Endometrium (tissue), 2 donors: Measurements from ENCODE around the gene GPC4.

ENCODE experiments used
- FAIRE-seq: peaks from 2 replicates; lab custom pipeline; 2012; peaks lifted over from hg19 to GRCh38; lab: Jason Lieb, UNC
- donor health status: control.
- donor health status: control.

The GPC4 gene

DNA sequence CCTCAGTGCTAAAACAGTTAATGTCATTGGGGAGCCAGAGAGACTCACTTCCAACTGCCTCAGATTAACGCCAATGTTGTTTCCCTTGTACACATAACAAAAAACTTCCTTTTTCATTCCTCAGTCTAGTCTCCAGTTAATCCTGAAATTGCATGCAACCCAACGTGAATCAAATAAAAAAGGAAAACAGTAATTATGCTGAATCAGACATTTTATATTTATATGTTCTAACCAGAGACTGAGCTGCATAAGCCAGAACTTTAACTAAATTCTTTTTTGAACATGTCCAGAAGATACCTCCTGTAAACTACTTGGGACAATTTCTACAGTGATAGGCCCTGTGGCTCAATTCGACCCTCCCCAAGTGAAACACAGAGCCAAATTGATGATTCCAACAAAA, 4.7 kb downstream of the GPC4 start:
- no peak for FAIRE-seq

DNA sequence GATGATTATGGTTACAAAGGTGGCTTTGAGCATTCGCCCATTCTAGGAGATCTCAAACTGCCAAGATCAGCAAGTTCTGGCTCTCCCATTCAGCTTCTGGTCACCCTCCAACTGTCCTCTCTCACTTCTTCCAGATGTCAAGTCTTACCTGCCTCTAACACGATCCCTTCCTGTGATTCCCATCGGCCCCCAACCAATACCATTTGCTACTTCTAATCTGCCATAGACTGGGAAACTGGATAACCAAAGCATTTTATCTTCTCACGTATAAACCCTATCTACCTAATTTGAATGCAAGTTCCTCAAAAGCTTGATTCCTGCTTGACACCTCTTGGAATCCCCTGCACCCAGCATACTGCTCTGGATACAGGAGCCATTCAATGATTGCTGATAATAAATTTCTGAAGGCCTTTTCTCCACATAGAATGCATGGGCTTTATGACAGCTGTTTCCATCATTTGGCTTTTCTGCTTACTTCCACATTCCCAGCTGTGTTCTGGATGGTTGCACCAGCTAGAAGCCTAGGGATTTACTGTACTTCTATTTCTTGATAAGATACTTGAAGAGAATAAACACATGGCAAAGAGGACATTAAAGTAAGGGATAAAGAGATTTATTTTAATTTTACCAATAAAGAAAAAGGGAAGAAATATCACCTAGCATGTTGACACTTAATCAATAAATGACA, 9.6 kb downstream of the GPC4 start:
- no peak for FAIRE-seq

DNA sequence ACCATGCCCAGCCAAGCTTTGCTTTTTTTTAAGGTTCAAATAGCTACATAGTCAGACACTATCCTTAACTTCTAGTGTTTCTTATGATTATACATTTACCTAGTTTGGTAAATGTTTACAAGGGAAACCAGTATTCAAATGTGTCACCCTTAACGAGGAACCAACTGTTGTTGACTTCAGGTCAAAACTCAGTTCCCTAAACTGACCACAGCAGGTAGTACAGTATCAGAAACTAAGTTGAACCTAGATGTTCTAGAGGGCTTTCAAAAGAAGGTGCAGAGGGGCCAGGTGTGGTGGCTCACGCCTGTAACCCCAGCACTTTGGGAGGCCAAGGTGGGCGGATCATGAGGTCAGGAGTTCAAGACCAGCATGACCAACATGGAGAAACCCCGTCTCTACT, 11.3 kb downstream of the GPC4 start:
- no peak for FAIRE-seq

DNA sequence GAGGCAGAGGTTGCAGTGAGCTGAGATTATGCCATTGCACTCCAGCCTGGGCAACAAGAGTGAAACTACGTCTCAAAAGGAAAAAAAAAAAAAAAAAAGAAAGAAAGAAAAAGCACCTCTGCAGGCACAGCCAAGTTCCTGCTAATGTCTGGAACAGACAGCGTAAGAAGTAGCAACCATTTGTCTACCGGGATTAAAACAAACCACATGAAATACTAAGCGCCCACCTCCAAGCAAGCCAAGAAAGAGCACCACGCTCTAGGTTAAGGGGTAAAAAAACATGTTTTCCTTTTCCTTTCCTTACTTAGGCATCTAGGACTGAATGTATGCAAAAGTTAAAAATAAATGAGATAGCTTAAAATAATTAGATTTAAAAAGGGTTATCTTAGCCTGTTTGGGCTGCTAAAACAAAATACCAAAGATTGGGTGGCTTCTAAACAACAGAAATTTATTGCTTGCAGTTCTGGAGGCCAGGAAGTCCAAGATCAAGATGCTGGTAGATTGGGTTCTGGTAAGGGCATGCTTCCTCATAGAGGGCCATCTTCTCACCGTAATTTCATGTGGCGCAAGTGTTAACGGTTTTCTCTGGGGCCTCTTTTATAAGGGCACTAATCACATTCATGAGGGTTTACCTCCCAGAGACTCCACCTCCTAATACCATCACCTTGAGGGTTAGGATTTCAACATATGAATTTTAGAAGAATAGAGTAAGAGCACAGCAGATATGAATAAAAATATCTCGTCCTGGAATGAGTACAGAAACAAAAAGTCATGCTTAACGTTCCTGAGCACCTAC, 12.3 kb downstream of the GPC4 start:
- FAIRE-seq, result no peak

DNA sequence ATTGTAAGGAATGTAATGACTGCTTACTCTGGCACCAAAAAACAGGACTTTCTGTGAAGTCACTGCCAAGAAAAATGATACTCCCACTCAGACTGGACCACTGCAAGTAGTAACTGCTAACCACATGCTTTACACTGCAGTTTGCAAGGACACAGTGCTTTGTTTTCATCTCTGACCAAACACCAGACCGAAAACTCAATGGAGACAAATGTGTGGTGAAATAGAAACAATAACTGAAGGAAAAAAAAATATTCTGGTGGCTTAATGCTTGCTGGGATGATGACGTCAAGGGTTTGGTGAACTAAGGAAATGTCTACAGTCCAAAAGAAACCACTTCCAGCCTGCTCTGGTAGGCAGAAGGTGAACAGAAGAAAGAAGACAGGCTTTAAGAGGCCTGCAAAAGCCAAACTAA, 13.2 kb downstream of the GPC4 start:
- peak; percentile 29 for FAIRE-seq

DNA sequence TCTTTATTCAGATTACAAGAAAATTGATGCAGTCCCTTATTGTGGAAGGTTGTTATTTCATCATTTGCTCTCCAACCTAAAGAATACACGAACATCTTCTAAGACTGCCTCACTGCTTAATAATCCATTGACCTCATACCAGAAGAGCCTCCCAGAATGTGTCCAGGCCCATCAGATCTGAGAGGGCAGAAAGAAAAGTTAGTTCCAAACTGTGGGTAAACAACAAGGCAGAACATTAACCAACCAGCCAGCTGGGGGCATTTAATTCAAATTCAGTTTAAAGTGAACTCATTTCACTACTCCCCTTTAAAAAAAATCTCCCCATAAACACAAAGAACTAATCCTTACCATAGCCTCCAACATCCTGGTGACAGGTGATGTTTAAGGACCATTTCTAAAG, 13.8 kb downstream of the GPC4 start:
- no peak for FAIRE-seq

DNA sequence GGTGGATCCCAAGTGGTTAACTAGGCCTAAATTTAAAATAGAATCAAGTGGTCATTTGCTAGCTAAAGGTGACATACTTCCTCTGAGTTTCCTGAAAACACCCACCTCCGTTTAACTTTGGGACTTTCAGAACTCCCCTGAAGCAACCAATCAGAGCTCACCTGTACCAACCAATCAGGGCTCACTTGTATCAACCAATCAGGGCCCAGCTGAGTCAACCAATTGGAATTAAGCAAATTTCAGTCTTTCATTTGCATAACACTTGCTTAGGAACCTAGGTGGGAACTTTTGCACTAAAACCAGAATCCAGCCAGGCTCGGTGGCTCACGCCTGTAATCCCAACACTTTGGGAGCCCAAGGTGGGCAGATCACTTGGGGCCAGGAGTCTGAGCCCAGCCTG, 15.9 kb downstream of the GPC4 start:
- FAIRE-seq, result no peak

DNA sequence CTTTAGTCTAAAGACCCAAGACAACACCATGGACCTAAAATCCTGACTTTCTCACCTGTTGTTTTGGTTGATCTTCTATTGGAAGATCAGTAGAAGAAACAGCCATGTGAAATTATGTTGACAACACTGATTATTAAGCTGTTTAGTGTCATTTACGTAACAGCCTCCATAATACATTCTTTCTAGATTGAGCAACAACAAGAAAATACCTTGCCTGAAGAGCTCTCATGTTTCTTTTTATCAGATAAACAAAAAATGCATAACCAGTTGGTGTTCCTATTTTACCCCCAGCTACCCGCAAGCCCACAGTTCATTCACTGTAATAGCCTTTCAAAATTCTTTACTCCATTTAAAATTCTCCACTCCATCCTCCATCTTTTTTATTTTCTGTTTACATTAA, 20.5 kb downstream of the GPC4 start:
- no peak for FAIRE-seq

DNA sequence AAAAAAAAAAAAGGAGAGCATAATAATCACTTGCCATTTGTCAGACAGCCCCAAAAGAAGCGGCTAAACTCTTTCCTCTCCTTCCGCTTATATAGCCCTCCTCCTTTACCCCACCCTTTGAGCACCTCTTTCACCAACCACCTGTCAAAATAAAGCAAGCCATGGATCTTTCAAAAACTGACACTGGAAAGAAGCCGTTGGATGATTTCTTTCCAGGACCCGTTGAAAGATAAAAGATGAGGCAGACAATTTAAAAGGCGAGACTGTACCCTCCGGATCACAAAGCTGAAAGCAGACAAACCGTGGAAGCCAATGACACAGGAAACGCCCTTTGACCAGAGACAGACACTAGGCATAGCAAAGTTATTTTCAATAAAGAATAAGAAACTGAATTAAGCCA, 22.6 kb downstream of the GPC4 start:
- no peak for FAIRE-seq

DNA sequence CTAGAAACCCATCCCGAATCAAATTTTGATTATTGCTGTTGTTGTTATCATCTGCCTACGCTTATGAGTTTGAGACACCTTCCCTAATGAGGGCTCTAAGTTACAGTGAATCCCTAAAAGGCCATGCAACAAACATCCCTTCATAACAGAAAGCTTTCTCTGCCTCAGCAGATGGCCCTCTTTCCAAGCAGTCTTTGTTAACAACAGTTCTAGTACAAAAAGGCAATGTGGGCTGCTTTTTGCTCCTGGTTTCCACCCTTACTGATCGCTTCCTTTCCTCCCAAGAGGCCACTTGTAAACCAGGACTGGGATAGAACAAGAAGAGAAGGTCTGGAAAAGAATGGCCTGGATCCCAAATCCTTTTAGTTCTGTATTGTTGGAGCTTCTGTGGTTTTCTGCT, 24.2 kb downstream of the GPC4 start:
- no peak for FAIRE-seq

DNA sequence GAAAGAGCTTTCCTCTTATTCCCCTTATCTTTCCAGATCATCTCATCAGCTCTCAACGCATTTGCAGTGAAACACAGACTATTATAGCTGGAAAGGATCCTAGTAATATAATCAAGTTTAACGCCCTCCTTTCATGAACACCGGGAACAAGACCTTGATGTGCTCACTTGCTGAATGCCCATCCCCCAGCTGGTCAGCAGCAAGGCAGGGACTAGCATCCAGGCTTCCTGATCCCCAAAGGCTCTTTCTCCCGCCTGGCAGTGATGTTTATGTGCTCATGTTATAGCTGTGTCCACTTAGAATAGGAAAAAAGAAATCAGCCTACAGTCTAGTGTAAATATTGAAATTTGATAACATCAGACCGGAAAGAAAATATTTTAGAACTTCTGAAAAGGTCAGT, 24.6 kb downstream of the GPC4 start:
- no peak for FAIRE-seq

DNA sequence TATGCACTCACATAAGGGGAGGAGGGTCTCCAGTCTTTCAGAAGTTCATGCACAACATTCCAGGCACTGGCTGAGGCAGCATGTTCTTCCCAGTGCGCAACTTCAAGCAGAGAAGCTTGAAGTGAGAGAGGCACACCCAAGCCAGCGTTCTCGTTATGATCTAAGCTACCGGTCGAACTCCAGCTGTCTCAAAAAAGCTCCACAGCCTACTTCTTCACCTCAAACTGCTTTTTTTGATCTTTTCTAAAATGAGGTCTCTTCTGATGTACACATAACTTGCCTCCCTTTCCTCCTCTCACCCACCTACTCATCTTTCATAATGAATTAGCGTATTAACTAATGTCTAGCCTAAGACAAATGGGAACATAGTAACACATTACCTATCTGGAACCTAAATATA, 25.3 kb downstream of the GPC4 start:
- no peak for FAIRE-seq

DNA sequence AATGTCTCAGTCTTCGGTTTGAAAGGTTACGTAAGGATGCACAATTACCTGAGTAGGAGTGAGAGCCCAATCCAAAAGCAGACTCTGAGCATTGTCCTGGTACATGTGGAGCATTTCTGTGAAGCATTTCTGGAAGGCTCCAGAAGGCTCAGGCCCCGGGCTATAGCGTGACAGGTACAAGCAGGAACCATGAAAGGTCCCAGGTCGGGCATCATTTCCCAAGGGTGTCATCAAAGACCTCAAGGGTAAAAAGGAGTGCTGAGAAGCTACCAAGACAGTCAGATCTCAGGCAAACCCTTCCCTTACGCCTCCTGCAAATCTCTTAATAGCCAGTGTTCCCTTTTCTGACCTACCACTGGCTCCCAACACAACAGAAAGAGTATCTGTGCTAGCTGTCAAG, 30.8 kb downstream of the GPC4 start:
- FAIRE-seq, result no peak

DNA sequence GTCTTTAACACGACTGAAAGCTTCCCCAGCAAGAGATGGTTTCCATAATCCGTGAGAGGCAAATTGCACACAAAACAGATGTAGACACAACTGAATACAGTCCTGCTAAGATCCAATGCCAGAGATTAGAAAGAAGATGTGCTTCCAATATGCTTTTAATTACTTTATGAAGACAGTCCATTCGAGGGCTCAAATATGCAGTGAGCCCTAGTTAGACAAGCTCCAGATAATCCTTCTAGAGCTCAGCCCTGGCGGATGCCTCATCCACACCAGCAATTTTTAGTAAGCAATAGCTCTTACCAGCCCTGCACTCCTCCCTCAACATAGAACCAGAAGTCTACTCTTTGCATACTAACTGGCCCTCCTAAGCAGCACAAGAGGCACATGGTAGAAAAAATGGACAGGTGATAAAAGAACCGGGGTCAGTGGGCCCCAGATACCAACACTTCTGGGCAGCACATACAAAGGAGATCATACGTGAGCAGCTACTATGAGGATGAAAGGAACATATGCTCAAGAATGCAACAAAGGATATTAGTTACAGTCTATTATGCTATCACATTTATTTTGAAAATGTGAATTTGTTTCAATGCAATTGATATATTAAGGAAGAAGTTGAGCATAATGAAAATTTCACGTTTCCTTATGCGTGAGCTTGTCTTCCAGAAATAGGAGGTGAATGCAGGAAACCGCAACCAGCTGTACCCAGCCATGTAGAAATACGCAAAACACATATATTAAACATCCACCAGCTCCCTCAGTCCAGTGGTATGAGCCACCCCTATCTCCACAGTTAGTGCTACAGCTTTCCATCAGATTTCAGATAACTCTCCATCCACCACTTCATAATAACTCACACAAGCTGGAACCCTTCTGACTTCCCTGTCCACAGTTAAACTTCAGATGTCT, 34.3 kb downstream of the GPC4 start:
- FAIRE-seq, result no peak

DNA sequence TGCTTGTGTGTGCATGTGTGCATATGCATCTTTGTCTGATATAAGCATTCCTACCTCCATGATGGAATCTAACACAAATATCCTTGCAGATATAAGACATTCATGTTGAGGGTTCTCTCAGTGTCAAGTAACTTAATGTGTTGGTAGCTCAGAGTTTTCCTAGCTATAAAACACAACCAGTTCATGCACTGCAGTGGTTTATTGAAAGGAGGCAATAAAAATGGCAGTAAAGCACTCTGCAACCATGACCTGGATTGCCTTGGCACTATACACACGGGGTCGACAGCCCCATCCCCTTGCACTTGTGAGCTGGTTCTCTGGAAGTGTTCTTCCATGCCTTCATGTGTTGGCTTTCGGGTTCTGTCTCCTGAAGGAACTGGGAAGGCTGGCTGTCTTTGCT, 38.9 kb downstream of the GPC4 start:
- FAIRE-seq, result no peak

DNA sequence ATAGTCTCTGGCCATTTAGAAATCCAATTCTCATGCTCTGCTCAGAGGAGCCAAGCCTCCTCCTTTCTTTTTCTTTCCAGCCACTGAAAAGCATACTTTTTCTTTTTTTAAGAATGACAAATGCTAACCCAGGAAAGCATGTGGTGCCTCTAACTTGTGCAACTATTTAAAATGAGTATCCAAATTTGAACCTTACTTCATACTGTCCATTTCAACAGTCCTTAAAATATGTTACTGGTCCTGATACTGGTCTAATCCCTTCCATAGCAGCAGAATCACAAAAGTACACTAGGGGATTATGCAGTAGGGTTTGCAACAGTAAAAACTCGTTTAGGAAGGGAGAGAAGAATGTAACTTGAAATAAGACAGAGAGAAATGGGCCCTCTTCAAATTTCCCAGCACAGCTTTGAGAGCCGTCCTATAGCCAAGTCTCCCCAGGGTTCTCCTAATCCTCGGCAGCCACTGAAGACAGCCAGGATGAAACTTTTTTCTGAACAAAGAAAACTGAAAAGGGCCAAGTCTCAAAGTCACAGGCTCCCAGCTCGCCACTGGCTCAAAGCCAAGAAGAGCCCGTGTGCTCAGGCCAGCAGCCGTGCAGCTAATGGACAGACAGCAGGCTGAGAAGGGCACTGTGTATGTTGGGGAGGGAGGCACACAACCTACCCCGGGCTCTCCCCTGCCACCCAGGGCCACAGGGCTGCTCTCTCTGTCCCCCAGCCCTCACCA, 39.5 kb downstream of the GPC4 start:
- no peak for FAIRE-seq

DNA sequence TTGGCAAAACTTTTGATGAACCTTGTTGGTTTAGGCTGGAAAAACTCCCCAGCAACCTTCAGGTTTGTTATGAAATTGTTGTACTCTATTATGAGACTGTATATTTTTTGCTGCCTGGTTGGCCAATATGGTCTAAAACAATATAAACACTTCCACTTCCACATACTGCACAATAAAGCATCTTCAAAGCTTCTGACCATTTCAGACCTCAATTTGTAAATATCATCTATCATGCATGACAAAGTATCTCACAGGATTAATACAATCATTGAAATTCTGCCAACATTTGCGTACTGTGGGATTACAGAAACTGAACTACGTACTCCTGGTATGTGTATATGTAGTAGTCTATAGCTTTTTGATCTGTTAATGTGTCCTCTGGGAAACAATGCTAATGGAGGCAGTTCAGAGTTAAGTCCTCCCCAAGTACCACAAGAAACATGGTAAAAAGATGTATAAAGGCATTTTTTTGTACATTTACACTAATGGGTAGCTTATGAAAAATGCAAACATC, 40.4 kb downstream of the GPC4 start:
- no peak for FAIRE-seq

DNA sequence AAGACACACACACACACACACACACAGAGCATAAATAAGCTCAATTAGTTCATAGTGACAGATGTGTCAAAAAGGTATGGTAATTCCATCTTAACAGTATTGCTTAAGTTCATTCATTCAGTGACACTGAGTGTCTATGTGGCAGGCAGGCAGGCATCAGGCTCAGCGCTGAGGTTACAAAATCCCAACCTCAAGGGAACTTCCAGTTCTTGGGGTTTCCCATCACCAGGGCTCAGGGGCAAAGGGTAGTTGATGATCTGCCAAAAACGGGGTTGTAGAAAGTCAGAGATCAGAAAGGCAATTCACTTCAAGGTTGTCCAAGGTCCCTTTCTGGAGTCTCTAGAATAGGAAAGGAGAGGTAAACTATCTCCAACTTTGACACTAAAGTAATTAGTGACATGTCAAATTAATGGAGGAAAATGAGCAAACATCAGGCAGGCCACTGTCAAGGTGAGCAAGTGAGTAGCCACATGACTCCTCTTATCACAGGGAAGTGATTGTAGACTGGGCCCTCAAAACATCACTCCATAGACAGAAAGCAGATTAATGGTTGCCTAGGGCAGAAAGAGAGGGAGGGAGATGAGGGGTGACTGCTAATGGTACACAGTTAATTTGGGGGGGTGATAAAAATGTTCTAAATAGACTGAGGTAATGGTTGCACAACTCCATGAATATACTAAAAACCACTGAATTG, 41.8 kb downstream of the GPC4 start:
- no peak for FAIRE-seq

DNA sequence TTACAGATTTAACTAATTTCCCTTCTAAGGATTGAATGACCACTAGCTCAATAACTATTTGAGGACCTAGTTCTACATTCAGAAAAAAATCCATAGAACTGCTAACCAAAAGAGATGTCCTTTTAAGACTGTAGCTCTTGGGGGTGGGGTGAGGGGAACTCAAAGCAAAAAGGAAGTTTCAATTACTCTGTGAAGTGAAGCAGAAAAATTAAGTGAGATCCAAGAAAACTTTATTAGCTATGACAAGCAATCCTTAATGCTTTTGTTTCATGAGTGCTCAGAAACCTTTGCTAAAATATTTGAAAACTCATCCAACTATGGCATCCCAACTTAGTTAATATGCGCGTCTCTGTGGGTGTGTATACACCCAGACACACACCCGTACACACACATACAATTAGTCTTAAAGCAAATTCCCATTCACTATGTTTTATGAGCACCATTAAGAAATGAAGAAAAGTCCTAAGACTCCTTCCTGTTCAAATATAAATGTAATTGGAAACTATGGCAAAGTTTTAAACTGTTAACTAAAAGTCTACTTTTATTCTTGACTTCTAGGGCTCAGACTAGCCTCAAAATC, 44.5 kb downstream of the GPC4 start:
- FAIRE-seq, result no peak

DNA sequence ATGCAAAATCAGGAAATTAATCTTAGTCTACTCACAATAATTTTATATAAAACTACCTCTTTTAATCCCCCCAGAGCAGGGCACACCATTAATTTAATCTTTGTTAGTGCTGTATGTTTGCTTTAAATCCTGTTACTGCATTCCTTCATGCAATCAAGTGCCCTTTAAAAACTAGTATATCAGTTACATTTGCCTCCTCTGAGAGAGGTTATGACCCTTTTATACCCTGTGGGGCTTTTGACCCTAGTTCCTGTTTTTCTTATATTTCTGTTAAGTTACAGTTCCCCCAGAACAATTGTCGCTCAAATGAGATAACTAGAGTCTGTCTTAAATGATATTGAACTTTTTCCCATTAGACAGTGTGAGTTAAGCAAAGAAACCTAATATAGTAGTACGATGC, 46.2 kb downstream of the GPC4 start:
- no peak for FAIRE-seq

DNA sequence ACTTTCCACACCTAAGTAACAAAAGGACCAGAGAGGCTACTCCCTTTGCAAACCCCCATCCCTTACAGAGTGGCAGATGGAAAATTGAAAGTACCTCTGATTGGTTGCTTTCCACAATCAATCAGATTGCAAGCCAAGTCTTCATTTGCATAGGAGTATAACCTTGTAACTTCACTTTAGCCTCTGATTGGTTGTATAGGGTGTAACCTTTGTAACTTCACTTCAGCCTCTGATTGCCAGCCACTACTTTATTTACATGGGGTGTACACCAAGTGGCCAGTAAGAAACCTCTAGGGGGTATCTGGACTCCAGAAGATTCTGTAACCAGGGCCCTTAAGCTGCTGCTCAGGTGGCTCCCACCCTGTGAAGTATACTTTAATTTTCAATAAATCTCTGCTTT, 48.6 kb downstream of the GPC4 start:
- FAIRE-seq, result no peak
